PFSK-1 (cell line): Measurements from ENCODE around the gene TBXAS1.

Experiments used
- SIN3A ChIP-seq: IDR thresholded peaks from 2 replicates; pipeline ENCODE4 v1.6.1; 2012; ENCODE audit warnings: mild to moderate bottlenecking, low read length, moderate library complexity, borderline replicate concordance; ENCODE audit not compliant: insufficient read depth
- TAF1 ChIP-seq: IDR thresholded peaks from 2 replicates; pipeline ENCODE4 v1.6.1; 2012; ENCODE audit warnings: low read length, control low read depth, borderline replicate concordance; ENCODE audit not compliant: insufficient read depth

GRCh38 chr7:139900326-139900725 lies 71.3 kb downstream of the TBXAS1 start:
- TF ChIP-seq TAF1 (no peak), SIN3A (no peak)
